Measurements from ENCODE around the gene CLUH.
A peak's percentile ranks its signal among the peaks of the same experiment; 100 is the strongest.

CLUH gene

GRCh38 chr17:2710803-2711607 lies 559 bp downstream of the CLUH start:
- peak overlapping the region; percentile 90 for H3K4me3 ChIP-seq (ENCODE audit: low read length)
- TF ChIP-seq CTCF (IDR thresholded peaks at IDR 0.05; ENCODE audit: insufficient read depth, low read depth, low read length, missing control alignments) = no peak
- no peak for DNase-seq (ENCODE audit: low read depth)

GRCh38 chr17:2710071-2710802 lies 1.3 kb downstream of the CLUH start:
- H3K4me3 ChIP-seq (ENCODE audit: low read length) = peak overlapping the region; percentile 90
- TF ChIP-seq CTCF (IDR thresholded peaks at IDR 0.05; ENCODE audit: insufficient read depth, low read depth, low read length, missing control alignments) = no peak
- DNase-seq (ENCODE audit: low read depth) = no peak

GRCh38 chr17:2709183-2709661 lies 2.3 kb downstream of the CLUH start:
- no peak for TF ChIP-seq CTCF (IDR thresholded peaks at IDR 0.05; ENCODE audit: insufficient read depth, low read depth, low read length, missing control alignments)
- peak; percentile 80 for DNase-seq (ENCODE audit: low read depth)
- peak overlapping the region; percentile 90 for H3K4me3 ChIP-seq (ENCODE audit: low read length)

GRCh38 chr17:2708585-2709182 lies 2.9 kb downstream of the CLUH start:
- peak overlapping the region; percentile 90 for H3K4me3 ChIP-seq (ENCODE audit: low read length)
- TF ChIP-seq CTCF (IDR thresholded peaks at IDR 0.05; ENCODE audit: insufficient read depth, low read depth, low read length, missing control alignments) = no peak
- no peak for DNase-seq (ENCODE audit: low read depth)

- peak overlapping the region; percentile 90 for H3K4me3 ChIP-seq (ENCODE audit: low read length)
- TF ChIP-seq CTCF (IDR thresholded peaks at IDR 0.05; ENCODE audit: insufficient read depth, low read depth, low read length, missing control alignments) = peak; percentile 42
- no peak for DNase-seq (ENCODE audit: low read depth)
These were observed 3.6 kb downstream of the CLUH start for GRCh38 chr17:2707721-2708584.

GRCh38 chr17:2706911-2707510 lies 4.6 kb downstream of the CLUH start:
- TF ChIP-seq CTCF (IDR thresholded peaks at IDR 0.05; ENCODE audit: insufficient read depth, low read depth, low read length, missing control alignments) = no peak
- H3K4me3 ChIP-seq (ENCODE audit: low read length) = no peak overlapping the region
- no peak for DNase-seq (ENCODE audit: low read depth)
